ENCODE data around the gene CDC42EP1.

CDC42EP1 gene

GRCh38 chr22:37559901-37560607 lies at the start of gene CDC42EP1:
Gene CDC42EP1 (plus strand): TSS chr22:37560480. CDS start chr22:37566350, 5,870 bp downstream.
- DNase-seq (ENCODE audit: low spot score), result no peak
- TF ChIP-seq CTCF (IDR thresholded peaks at IDR 0.05; ENCODE audit: borderline replicate concordance, control extremely low read depth, extremely low read depth, insufficient read depth, missing control alignments), result no peak
- in situ Hi-C loops (cut with MboI; ENCODE audit: low sequenced_read_pairs, unreplicated experiment), result no loop called here

GRCh38 chr22:37511395-37512104 lies 48.7 kb upstream of the CDC42EP1 start:
- DNase-seq (ENCODE audit: low spot score), result no peak
- in situ Hi-C loops (cut with MboI; ENCODE audit: low sequenced_read_pairs, unreplicated experiment), result no loop called here
- no peak for TF ChIP-seq CTCF (IDR thresholded peaks at IDR 0.05; ENCODE audit: borderline replicate concordance, control extremely low read depth, extremely low read depth, insufficient read depth, missing control alignments)

- no peak for DNase-seq (ENCODE audit: low spot score)
- in situ Hi-C loops (cut with MboI; ENCODE audit: low sequenced_read_pairs, unreplicated experiment), result no loop called here
- no peak for TF ChIP-seq CTCF (IDR thresholded peaks at IDR 0.05; ENCODE audit: borderline replicate concordance, control extremely low read depth, extremely low read depth, insufficient read depth, missing control alignments)
These were observed 45.7 kb upstream of the CDC42EP1 start for GRCh38 chr22:37514526-37515051.

GRCh38 chr22:37515901-37516300 lies 44.4 kb upstream of the CDC42EP1 start:
- TF ChIP-seq CTCF (IDR thresholded peaks at IDR 0.05; ENCODE audit: borderline replicate concordance, control extremely low read depth, extremely low read depth, insufficient read depth, missing control alignments), result no peak
- in situ Hi-C loops (cut with MboI; ENCODE audit: low sequenced_read_pairs, unreplicated experiment), result no loop called here

GRCh38 chr22:37516456-37516855 lies 43.8 kb upstream of the CDC42EP1 start:
- in situ Hi-C loops (cut with MboI; ENCODE audit: low sequenced_read_pairs, unreplicated experiment), result no loop called here

More at GRCh38 chr22:37515901-37516300, 44.4 kb upstream of the CDC42EP1 start:
- no peak for DNase-seq (ENCODE audit: low spot score)

More at GRCh38 chr22:37516456-37516855, 43.8 kb upstream of the CDC42EP1 start:
- no peak for TF ChIP-seq CTCF (IDR thresholded peaks at IDR 0.05; ENCODE audit: borderline replicate concordance, control extremely low read depth, extremely low read depth, insufficient read depth, missing control alignments)
- no peak for DNase-seq (ENCODE audit: low spot score)

Data from GM13976 (cell line).